WI38 (cell line): ENCODE results near the gene RAVER2.
"Not testable (repeated sequence)": the region's sequence is repeated elsewhere in the genome, so short reads cannot be mapped to it uniquely, and the experiment has no call there.

ENCODE experiments used
- H3K4me3 ChIP-seq: 2 replicates; pipeline ENCODE4 v1.5.1; 2011; ENCODE audit warnings: low read depth, mild to moderate bottlenecking, control low read depth, low read length
- CTCF ChIP-seq: IDR thresholded peaks from 2 replicates; pipeline ENCODE4 v1.5.1; 2012; ENCODE audit warnings: low read depth, mild to moderate bottlenecking, control low read depth, low read length

RAVER2 gene

DNA sequence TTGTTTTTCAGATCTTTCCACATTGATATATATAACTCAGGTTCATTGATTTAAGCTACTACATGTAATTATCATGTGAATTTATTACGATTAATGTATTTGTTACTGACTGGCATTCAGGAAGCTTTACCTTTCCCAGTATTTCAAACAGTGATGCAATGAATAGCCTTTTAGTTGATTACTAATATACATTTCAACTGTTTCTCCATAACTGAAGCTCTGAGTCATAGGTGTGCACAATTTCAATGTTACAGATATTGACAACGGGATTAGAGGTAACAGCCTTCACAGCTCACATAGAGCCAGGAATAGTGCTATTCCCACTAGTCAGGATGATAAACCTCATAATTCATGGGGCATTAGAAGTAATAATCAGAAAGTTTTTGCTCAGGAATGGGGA is 25.1 kb downstream of the RAVER2 start:
- no peak overlapping the region for H3K4me3 ChIP-seq
- TF ChIP-seq CTCF, result no peak

GRCh38 chr1:64773306-64773705 is 28.4 kb downstream of the RAVER2 start:
- H3K4me3 ChIP-seq, result not testable (repeated sequence)

- no peak overlapping the region for H3K4me3 ChIP-seq
- TF ChIP-seq CTCF, result no peak
These were observed 30.2 kb downstream of the RAVER2 start for GRCh38 chr1:64775113-64775512.

- H3K4me3 ChIP-seq, result not testable (repeated sequence)
These were observed 37.2 kb downstream of the RAVER2 start for GRCh38 chr1:64782044-64782443.

DNA sequence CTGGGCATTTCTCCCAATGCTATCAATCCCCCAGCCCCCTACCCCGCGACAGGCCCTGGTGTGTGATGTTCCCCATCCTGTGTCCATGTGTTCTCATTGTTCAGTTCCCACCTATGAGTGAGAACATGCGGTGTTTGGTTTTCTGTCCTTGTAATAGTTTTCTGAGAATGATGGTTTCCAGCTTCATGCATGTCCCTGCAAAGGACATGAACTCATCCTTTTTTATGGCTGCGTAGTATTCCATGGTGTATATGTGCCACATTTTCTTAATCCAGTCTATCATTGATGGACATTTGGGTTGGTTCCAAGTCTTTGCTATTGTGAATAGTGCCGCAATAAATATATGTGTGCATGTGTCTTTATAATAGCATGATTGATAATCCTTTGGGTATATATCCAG is 38.0 kb downstream of the RAVER2 start:
- H3K4me3 ChIP-seq, result not testable (repeated sequence)

- H3K4me3 ChIP-seq, result no peak overlapping the region
- no peak for TF ChIP-seq CTCF
These were observed 46.1 kb downstream of the RAVER2 start for GRCh38 chr1:64790832-64791487.

- no peak for TF ChIP-seq CTCF
- H3K4me3 ChIP-seq, result no peak overlapping the region
These were observed 54.0 kb downstream of the RAVER2 start for GRCh38 chr1:64798872-64799271.

GRCh38 chr1:64801851-64802523 is 57.1 kb downstream of the RAVER2 start:
- H3K4me3 ChIP-seq, result no peak overlapping the region
- TF ChIP-seq CTCF, result no peak

DNA sequence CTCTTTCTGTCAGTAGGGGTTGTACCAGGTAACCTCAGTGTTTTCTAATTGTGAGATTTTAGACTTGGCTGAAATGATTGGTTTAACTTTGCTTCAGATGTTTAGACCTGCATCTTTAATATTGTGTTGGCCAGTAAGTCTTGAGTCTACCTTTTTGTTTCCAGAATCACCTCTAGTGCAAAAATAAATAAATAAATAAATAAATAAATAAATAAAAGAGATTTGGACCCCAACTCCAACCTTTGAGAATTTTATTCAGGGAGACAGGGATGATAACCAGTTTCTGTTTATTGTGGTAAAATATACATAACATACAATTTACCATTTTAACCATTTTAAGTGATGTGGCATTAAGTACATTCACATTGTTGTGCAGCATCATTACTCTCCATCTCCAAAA is 64.4 kb downstream of the RAVER2 start:
- TF ChIP-seq CTCF, result no peak
- H3K4me3 ChIP-seq, result no peak overlapping the region
